Hematopoietic multipotent progenitor cell treated with erythropoietin and hydrocortisone succinate and interleukin-3 and kit ligand, for 17 days (in vitro differentiated cells): ENCODE measurements around the gene PIEZO1.

ENCODE experiments used
- DNase-seq: peaks from one replicate; pipeline ENCODE4 v3.0.0-alpha.2; 2015; ENCODE audit warnings: low spot score

Gene PIEZO1

DNA sequence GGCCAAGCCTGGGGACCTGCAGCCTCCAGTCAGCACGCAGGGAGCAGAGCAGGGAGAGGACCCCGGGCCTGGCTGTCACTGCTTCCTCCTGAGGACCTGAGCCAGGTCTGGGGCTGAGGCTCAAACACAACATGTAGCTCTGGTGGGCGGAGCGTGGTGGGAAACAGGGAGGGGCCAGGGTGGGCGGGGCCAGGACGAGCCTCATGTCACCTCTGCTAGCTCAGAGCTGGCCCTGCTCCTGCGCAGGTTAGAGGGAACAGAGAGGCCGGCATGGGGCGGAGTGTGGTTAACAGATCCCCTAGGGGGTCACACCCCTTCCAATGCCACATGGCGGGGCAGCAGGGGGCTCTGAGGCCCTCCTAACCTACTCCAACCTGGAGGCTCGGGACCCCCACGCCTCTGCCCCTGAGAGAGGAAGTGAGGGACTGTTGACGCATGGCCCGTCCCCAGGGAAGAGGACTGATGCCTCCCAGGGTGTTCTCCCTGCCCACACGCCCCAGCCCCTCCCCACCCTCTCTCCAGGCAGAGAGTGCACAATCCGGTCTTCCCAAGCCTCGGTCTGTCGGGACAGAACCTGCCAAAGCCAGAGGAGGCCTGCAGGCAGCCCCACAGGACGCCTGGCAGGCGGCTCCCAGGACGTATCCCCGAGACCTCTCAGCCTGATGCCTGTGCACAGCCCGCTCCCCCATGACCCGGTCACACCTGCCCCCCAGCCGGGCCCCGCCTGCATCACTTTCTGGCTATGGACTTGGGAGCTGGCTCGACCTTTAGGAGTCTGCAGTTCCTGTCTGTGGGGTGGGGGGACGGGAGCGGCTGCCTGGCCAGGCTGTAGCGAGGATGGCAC is 15.2 kb downstream of the PIEZO1 start:
- peak; percentile 43 for DNase-seq

DNA sequence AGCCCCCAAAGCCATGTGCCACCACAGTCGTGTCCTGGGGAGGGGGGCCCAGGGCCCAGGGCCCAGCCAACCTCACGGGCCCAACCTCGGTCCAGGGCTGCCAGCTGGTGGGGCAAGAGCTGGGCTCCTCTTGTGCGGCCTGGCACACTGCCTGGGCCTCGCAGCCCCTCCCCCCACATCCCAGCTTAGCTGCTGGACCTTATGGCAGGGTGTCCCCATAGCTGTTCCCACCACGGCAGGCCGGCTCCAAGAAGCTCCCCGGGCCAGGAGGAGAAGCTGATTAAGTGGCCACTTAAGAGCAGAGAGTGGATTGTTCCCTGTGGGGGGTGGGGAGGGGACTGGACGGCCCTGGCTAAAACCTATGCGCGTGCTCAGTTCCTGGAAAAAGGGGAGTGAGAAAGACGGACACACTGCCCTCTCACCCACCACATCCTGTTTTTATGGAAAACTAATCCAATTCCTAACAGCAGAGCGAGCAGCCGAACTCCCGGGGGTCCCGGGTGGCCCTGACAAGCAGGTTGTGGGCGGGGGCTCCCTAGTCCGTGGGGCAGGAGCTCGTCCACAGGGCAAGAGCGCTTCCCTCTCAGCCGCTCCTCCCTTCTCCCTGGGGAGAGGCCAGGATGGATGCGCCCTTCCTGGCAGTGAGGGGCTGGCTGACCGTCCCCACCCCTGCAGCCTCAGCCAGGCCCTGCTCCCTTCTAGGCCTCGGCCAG is 16.8 kb downstream of the PIEZO1 start:
- no peak for DNase-seq

DNA sequence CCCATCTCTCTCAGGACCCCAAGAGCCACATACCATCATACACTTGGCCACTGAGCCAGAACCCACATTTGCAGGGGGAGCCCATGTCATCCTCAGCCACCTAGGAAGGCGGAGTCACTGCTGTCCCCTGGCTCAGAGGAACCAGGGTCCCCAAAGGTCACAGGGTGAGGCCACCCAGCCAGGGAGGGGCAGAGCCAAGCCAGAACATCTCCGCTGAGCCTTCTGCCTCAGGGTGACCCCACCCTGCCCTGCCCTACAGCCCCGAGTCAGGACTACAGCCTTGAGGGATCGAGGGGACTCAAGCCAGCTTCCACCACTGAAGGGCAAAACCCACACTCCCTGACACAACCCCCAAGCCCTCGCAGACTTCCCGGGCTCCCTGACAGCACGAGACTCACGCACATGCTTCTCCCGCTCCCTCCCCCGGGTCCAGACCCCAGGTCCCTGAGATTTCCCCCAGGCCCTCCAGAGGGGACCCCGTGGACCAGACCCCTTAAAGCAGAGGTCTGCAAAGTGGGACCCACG is 17.4 kb downstream of the PIEZO1 start:
- no peak for DNase-seq

DNA sequence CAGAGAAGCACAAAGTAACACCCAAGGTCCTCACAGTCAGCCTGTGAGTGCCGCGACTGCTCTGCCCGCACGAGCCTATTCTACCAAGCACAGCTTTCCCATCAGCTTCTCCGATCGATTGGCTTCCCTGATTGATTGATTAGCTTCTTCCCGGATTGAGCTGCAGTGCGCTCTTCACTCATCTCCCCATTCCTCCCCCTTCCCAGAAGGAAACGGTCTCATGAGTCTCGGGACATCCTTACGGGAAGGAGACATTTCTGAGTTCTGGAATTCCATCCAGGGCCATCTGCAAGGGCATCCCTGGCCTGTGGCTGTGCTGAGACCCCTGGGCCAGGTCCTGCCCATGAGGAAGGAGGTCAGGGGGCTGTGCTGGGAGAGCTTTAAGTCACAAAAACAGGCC is 18.0 kb downstream of the PIEZO1 start:
- DNase-seq, result no peak

DNA sequence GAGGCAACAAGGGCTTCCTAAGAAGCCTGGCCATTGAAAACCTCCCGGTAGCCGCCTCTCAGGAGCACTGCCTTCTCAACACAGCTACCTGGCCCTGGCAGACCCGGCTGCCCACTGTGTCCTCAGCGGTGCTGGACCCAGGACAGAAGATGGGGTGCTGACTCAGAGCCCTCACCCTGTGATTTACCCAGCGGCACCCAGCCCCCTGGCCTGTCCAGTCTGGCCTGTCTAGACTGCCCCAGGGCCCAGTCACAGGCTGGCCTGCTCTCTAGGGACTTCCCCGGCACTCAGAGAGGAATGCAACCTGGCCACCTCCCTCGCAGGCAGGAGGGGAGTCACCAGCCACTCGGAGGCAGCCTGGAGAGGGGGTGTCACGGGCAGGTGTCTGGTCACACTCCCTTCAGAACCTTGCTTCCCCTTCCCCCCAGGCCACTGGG is 20.1 kb downstream of the PIEZO1 start:
- DNase-seq, result no peak

DNA sequence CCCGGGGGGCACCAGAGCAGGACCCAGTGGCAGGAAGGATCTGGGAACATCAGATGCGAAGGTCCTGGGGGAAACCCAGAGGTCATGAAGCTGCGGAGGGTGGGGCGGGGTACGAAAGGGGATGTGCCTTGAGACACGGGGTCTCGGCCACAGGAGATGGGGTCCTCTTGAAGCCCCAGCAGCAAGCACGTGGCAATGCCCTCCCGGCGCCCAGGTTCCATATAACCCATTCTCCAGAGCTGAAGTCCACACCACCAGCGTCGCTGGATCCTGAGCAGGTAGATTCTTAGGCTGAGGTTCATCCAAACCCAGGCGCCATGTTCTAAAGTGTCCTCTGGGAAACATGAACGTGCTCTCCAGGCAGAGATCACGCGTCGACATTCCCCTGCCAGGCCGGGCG is 20.9 kb downstream of the PIEZO1 start:
- DNase-seq, result no peak

DNA sequence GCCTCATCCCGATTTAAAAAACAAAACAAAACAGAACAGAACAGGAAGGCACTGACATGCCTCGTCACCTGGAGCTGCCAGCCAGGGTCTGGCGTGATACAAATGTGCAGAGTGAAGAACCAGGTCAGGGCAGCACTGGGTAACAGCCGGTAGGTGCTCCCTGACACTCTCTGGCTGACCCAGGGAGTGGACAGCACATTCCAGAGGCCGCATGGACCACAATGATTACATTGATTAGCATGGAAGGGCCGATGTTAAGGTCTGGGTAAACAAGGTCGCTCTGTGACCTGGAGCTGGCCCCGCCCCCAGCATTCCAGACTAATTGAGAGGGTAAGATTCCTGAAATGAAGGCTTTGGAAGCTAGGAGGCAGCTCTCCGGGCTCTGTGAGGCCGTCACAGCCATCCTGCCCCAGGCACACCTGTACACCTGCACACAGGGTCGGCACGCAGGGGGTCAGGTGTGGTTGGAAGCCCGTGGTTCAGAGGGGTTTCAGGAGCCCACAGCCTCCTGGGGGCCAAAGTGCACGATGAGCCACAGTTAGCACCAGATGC is 21.4 kb downstream of the PIEZO1 start:
- DNase-seq, result no peak

DNA sequence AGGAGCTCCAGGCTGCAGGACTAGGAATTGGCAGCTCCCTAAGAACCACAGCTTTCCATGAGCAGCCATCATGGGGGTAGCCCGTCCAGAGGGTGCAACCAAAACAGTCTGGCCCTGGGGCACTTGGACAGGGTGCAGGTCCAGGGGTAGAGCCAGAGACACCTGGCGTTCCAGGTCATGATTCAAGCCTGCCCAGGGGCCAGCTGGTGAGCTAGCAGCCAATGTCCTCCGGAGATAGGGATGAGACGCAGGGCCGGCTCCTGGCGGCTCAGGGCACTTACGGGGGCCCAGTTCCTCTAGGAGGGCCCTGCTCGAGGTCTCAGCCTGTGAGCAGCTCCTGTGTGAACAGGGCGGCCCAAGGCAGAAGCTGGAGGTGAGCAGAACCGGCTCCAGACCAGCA is 22.1 kb downstream of the PIEZO1 start:
- DNase-seq, result no peak

DNA sequence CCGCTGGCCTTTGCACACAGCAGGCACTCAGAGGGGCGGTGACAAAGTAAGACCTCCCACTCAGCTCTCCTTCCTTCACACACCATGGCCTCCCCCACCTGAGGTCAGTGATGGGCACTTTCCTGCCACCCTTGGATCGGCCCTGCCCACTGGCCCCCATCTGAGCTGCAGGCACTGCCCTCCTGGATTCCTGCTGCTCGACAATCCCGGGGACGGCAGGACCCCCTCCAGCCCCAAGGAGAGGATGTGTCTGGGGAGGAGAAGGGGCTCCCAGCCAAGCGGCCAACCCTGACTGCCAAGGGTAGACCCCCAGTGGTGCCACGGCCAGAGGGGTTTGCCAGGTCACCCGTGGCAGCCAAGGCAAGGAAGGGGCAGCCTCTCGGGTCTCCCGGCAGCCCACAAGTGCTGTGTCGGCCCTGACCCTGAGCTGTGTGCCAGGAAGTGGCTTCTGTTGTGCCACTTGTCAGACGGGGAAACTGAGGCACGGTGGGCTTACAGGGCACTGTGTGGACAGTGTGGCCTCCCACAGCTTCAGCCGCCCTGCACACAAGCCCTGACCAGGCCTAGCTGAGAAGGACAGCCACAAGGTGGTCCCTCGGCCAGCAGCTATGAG is 22.7 kb downstream of the PIEZO1 start:
- no peak for DNase-seq

DNA sequence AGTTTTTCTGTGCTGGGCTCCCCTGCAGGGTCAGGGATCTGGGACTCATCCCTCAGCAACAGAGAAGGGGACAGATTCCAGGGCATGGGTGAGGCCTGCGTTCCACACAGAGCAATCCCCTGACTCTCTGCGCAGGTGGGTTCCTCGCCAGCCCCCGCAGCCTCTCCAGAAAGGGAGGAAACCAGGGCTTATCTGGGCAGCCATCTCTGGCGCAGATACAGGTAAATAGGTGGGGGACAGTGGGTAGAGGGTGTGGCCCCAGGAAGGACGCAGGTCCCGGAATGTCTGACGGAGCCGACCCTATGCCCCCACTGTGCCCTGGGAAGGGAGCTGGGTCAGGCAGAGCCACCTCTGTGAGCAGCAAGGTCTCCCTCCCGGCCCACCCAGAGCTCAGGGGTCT is 23.2 kb downstream of the PIEZO1 start:
- DNase-seq, result no peak

DNA sequence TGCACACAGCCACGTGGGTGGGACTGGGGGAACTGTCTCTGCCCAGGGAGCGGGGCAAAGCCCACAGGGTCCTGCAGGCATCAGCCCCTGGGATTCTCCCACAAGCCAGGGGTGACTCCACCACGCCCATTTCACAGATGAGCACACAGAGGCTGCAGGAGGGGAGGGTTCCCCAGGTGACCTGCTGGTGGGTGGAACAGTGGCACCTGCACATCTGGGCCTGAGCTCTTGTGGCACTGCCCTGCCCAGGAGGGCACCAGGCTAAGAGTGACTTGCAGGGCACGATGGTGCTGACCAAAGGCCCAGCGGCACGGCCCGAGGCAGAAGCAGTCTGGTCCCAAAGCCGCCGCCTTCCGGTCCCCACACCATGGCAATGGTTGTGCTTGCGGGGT is 23.9 kb downstream of the PIEZO1 start:
- DNase-seq, result no peak

DNA sequence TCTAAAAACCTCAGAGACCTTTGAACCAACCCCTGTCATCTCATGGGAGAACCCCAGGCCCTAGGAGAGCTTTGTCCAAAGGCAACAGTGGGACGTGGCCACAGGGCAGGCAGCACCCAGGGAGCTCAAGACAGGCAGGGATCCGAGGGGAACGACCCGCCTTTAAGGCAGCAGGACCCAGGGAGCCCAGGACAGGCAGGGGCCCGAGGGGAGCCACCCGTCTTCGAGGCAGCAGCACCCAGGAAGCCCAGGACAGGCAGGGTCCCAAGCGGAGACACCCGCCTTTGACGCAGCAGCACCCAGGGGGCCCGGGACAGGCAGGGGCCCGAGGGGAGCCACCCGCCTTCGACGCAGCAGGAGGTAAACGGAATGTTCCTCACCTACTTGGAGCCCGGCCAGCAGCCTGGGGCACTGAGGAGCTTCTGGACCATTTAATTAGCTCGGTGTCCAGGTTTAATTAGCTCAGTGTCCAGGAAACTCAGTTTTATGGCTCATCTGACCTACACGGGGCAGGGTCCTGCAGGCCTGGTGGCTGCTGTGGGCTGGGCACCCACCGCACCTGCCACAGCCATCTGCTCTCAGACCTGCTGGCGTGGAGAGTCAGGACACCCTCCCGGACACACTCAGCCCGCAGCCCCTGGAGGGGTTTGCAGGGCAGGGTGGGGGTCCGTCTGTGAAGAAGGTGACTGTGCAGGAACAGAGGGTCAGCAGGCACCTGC is 24.4 kb downstream of the PIEZO1 start:
- no peak for DNase-seq

DNA sequence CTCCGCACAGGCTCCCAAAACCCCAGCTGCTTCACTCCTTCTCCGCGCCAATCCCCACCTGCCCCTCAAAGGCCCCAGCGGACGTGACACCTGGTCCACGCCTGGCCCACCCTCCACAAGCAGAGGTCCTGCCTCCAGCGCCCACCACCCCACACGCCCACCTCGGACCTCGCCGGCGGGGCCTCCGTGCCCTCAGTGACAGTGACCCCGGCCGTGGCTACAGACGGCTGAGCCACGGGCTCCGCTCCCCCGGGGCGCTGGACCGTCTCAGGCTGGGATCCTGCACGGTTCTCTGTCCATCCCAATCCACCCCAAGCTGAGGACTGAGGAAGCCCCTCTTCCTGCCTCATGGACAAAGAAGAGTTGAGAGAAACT is 25.1 kb downstream of the PIEZO1 start:
- DNase-seq, result no peak

DNA sequence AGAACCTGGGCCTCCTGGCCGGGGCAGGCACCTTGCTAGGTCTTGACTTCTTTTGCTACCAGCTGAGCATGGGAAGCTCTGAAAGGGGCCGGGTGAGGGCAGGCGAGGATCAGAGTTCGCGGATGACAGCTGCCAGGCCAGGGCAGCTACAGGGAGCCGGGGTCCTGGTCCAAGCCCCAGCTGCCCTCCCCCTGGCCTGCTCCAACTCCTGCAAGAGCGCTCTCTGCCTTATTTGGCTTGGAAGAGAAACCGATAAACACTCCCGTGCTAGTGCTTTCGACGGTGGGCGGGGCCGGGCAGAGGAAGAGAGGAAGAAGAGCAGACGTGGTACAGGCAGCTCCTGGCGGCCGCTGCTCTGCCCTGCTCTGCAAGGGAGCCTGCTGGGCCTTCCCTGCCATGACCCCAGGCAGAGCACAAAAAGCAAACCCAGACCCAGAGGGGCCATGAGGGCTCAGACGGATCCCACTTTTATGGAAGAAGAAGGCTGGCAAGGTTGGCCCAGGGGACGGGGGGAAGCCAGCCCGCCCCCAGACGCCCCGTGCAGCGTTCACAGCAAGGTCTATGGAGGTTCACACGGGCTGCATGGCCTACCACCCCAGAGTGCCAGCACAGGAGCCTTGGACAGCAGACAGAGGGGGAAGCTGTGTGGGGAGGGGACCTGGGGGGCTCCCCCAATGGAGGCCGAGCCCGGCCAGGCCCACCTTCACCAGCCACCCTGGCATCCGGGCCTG is 25.6 kb downstream of the PIEZO1 start:
- no peak for DNase-seq

DNA sequence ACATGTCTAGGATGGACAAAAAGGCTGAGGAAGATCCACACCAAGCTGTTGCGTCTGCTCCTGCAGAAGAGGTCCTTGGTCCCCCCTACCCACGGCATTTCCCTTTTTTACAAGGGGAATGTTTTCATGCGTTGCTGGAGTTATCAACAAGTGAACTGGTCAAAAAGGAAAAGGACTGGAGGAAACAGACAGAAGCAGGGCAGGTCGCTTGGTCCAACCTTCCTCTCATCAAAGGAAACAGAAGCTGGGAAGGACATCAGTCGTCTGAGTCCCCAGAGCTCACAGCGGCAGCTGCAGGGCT is 26.1 kb downstream of the PIEZO1 start:
- DNase-seq, result no peak

DNA sequence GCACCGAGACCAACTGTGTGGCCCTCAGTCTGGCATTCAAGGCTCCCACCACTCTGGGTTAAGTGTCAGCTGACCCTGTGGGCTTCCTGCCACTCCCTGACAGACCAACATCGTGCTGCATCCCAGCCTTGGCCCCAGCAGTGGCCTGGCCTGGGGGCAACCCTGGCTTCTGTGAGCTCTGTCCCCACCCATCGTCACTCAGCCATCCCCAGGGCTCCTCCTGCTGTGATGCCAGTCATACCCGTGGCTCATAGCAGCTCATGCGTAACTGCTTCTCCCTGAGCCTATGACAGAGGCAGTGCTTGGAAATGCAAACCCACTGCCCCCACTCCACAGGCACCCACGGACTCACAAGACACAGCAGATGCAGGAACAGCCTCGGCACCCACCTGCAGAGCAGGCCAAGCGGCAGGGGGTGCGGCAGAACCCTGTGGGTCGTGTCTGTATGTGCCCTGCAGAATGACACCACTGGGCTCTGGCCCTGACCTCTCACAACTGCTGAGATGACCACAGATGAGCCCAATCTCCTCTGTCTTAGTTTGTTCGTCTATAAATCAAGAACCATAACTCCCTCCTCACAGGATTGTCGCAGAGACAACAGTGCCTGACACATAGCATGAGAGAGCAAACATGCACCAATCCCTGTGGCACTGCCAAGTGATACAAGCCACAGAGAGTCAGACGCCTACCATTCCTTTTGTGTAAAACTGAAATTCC is 26.6 kb downstream of the PIEZO1 start:
- no peak for DNase-seq

DNA sequence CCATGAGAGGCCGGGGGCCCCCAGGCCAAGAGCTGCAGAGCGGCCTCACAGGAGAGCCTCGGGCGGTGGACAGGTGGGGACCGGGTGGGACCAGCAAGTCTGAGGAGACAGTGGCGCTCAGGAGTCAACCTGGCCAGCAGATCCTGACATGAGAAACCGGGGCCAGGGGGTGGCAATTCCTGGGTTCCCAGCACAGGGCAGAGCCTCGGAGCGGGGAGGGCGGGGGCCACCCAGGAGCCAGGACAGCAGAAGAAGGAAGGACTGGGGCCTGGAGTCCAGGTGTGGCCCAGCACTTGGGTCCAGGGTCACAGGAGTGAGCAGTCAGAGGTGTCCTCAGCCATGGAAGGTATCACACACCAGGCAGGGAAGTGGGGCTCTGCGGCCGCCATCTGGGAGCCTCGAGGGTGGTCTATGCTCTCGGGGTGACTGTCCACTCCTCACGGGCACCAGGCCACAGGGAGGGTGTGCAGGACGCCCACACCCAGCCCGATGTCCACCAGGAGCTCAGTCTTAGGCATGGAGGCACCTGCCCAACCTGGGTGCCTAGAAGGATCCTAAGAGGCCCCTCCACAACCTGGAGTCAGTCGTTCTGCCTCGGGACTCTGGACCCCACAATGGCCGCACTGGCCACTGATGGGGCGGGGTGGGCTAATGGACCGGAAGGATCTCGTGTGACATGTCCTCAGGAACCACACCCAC is 29.1 kb downstream of the PIEZO1 start:
- no peak for DNase-seq

DNA sequence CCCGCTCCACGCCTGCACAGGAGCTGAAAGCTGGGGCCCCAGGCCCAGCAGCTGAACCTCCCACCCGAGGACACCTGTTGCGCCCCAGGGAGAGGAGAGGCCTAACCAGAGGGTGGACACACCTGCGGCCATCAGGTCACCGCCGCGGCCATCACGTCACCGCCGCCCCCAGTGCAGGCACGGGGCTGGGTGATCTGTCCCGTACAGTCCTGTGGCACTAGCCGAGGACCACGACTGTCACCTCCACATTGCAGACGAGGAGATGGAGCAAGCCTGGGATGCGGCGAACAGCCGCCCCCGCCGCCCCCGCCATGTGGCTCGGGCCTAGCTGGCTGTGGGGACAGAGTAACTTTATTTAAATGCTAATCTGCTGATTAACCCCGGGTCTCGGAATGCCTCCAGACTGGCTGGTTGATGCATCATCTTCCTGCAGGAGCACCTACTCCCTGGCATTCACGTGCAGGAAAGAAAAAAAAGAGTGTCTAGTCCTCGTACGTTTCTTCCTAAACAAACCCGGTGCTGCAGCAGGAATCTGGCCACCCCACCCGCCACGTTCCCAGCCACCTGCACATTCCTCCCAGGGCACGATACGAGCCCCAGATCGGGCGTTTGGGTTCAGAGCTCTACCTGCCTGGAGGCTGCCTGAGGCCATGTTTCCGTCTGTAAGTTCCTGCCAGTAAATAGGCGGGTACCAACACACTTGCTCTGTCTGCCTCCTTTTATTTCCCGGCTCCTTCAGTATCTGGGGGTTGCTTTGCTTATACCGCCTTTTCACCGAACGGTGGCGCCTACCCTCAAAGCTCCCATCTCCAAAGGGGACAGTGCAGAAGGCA is 29.9 kb downstream of the PIEZO1 start:
- no peak for DNase-seq
